ENCODE results near the gene EFEMP2.

DNA sequence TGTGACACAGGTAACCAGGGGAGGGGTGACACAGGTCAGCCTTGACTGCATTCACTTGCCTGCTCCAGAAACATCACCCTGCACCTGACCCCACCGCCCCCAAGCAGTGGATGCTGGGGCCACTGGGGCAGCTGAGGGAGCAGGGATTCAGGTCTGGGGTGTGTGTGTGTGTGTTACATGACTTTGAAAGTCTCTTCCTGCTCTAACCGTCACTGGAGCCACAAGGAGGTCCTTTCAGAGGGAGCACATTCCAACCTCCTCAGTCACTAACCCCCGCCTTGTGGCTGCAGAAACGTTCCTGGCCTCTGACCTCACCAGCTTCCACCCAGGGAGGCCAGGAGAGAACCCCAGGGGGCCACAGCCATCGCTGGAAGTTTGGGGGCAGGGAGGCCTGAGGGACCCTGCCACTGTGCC lies 30.5 kb upstream of the EFEMP2 start:
- no peak for TF ChIP-seq POLR2A (IDR thresholded peaks at IDR 0.05)
- TF ChIP-seq, protein P1, sequence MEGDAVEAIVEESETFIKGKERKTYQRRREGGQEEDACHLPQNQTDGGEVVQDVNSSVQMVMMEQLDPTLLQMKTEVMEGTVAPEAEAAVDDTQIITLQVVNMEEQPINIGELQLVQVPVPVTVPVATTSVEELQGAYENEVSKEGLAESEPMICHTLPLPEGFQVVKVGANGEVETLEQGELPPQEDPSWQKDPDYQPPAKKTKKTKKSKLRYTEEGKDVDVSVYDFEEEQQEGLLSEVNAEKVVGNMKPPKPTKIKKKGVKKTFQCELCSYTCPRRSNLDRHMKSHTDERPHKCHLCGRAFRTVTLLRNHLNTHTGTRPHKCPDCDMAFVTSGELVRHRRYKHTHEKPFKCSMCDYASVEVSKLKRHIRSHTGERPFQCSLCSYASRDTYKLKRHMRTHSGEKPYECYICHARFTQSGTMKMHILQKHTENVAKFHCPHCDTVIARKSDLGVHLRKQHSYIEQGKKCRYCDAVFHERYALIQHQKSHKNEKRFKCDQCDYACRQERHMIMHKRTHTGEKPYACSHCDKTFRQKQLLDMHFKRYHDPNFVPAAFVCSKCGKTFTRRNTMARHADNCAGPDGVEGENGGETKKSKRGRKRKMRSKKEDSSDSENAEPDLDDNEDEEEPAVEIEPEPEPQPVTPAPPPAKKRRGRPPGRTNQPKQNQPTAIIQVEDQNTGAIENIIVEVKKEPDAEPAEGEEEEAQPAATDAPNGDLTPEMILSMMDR (IDR thresholded peaks at IDR 0.05): no peak

Data from esophagus squamous epithelium (tissue), 4 donors.